Measurements from ENCODE around the gene MATCAP1.

Gene MATCAP1

DNA sequence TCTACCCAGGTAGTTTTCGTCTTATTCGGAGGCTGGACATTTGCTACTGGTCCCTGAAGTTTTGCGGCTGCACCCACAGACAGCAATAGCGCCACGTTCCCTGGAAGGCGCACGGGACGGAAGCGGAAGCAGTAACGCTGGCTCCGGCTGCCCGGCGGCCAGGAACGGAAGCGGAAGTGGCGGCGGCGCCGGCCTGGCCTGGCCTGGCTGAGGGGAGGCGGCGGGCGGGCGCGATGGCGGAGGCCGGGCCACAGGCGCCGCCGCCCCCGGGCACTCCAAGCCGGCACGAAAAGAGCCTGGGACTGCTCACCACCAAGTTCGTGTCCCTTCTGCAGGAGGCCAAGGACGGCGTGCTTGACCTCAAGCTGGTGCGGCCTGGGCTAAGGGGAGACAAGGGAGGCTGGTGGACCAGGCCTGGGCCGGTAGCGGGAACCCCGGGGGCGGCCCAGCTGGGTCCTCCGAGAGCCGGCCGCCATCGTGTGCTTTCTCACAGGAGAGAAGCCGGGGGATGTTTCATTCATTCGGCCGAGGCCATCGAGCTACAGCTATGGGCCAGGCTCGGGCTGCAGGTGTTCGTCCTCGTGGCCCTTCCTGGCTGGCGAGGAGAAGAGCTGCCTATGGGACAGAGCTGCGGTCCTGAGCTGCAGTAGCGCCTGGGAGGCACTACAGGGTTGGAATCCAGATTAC, 8.4 kb upstream of the MATCAP1 start, which contains the start of gene E2F4:
Gene E2F4, plus strand, starts transcription at position 161 of the 687 bp plus-strand sequence. Its CDS starts 73 bp downstream, at position 234.
- Histone ChIP-seq H3K27ac (replicated peaks; ENCODE audit: low read length) (no peak within 1 kb of the TSS), H4K91ac (ENCODE audit: low read depth, low read length, poor library complexity) (no peak within 1 kb of the TSS), H3K4me3 (ENCODE audit: low read length in 2 of 2) (peak within 1 kb of the TSS; percentile 95 to 99), H3K27me3 (ENCODE audit: control insufficient read depth in 3 of 3, insufficient read depth in 3 of 3, low read depth in 1 of 3, low read length in 3 of 3) (peaks cover 0 to under 1% (median 0%) of the 10 kb centered on the region in 3 experiments), H3K9me3 (replicated peaks in 1 of 2; ENCODE audit: control insufficient read depth in 2 of 2, insufficient read depth in 1 of 2, low read depth in 1 of 2, low read length in 2 of 2) (no peaks in the 10 kb centered on the region), H3K4me2 (ENCODE audit: insufficient read depth, low read length, poor library complexity, severe bottlenecking) (peak within 1 kb of the TSS; percentile 88), H3K4ac (ENCODE audit: low read length) (no peak within 1 kb of the TSS), H2BK12ac (ENCODE audit: low read length) (no peak within 1 kb of the TSS), H3K79me1 (ENCODE audit: low read depth, low read length) (peaks cover 9% of the 10 kb centered on the region), H3K18ac (ENCODE audit: low read length) (peak within 1 kb of the TSS; percentile 94), H2AK5ac (ENCODE audit: low read depth, low read length) (peak within 1 kb of the TSS; percentile 99), H3K36me3 (replicated peaks in 1 of 2; ENCODE audit: control insufficient read depth in 2 of 2, insufficient read depth in 2 of 2, low read length in 2 of 2) (peaks cover 35 to 41% of the 10 kb centered on the region in 2 donors), H3K4me1 (ENCODE audit: control insufficient read depth in 2 of 2, insufficient read depth in 1 of 2, low read depth in 1 of 2, low read length in 2 of 2) (peaks cover 11 to 20% of the 10 kb centered on the region in 2 donors), H3K14ac (ENCODE audit: low read length) (peak within 1 kb of the TSS; percentile 90), H3K23ac (ENCODE audit: low read depth, low read length, poor library complexity) (peak within 1 kb of the TSS; percentile 94), H2BK120ac (ENCODE audit: low read depth, low read length) (no peak within 1 kb of the TSS), H3K9ac (ENCODE audit: low read depth, low read length, poor library complexity) (peak within 1 kb of the TSS; percentile 100), H2BK5ac (ENCODE audit: low read length) (peak within 1 kb of the TSS; percentile 79), H2AFZ (ENCODE audit: low read length) (peak within 1 kb of the TSS; percentile 78), H4K8ac (ENCODE audit: low read depth, low read length) (no peak within 1 kb of the TSS), H2BK15ac (ENCODE audit: low read length) (peak within 1 kb of the TSS; percentile 19)
- peak; percentile 81 for DNase-seq (ENCODE audit: low spot score)
- WGBS, 2 donors (ENCODE audit: extremely low coverage in 2 of 2, insufficient read length in 2 of 2, insufficient replicate concordance in 1 of 2): no CpG with 5 or more reads among the region's 54 CpGs

DNA sequence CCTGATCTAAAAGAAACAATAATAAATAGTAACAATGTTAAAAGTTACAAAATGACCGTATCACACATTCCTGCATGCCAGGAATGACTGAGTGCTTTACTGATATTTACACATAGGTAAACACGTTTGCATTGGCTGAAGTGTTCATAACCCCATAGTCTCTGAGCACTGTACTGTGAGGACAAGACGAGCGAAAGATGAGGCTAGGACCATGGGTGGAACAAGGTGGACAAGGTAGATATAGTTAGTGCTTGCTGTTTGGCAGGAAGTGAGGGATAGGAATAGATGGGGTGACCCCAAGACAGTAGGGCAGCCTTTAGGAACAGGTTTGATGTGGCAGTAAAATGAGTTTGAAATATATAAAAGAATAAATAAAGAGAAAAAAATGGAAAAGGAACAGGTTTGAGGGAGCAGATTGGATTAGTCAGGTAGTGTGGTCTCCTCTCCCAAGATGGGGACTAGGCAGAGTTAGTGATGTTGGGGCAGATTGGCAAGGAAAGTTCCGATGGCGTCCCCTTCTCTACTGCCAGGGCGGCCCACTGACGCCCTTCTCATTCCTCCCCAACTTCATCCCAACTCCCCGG, 7.7 kb upstream of the MATCAP1 start:
- H3K14ac ChIP-seq (ENCODE audit: low read length): no peak overlapping the region
- peak overlapping the region; percentile 94 for H3K23ac ChIP-seq (ENCODE audit: low read depth, low read length, poor library complexity)
- H3K4ac ChIP-seq (ENCODE audit: low read length): no peak overlapping the region
- H4K91ac ChIP-seq (ENCODE audit: low read depth, low read length, poor library complexity): no peak overlapping the region
- H2AK5ac ChIP-seq (ENCODE audit: low read depth, low read length): no peak overlapping the region
- peak overlapping the region; percentile 78 for H2AFZ ChIP-seq (ENCODE audit: low read length)
- peak overlapping the region in 1 of 2 donors; percentile 99 for H3K4me3 ChIP-seq (ENCODE audit: low read length in 2 of 2)
- no peak overlapping the region for H2BK12ac ChIP-seq (ENCODE audit: low read length)
- H3K27me3 ChIP-seq (ENCODE audit: control insufficient read depth in 3 of 3, insufficient read depth in 3 of 3, low read depth in 1 of 3, low read length in 3 of 3): peaks cover 0 to 5% (median 0%) of the 10 kb centered on the region in 3 experiments
- H2BK5ac ChIP-seq (ENCODE audit: low read length): no peak overlapping the region
- no peak overlapping the region for H3K9ac ChIP-seq (ENCODE audit: low read depth, low read length, poor library complexity)
- no peak overlapping the region for H2BK15ac ChIP-seq (ENCODE audit: low read length)
- H3K36me3 ChIP-seq (replicated peaks in 1 of 2; ENCODE audit: control insufficient read depth in 2 of 2, insufficient read depth in 2 of 2, low read length in 2 of 2): peaks cover 30 to 34% of the 10 kb centered on the region in 2 donors
- DNase-seq (ENCODE audit: low spot score): no peak
- no peaks in the 10 kb centered on the region for H3K9me3 ChIP-seq (replicated peaks in 1 of 2; ENCODE audit: control insufficient read depth in 2 of 2, insufficient read depth in 1 of 2, low read depth in 1 of 2, low read length in 2 of 2)
- peaks cover 16 to 20% of the 10 kb centered on the region in 2 donors for H3K4me1 ChIP-seq (ENCODE audit: control insufficient read depth in 2 of 2, insufficient read depth in 1 of 2, low read depth in 1 of 2, low read length in 2 of 2)
- H3K79me1 ChIP-seq (ENCODE audit: low read depth, low read length): peaks cover 9% of the 10 kb centered on the region
- H3K4me2 ChIP-seq (ENCODE audit: insufficient read depth, low read length, poor library complexity, severe bottlenecking): peak overlapping the region; percentile 34
- no CpG with 5 or more reads among the region's 9 CpGs for WGBS, 2 donors (ENCODE audit: extremely low coverage in 2 of 2, insufficient read length in 2 of 2, insufficient replicate concordance in 1 of 2)
- no peak overlapping the region for H3K18ac ChIP-seq (ENCODE audit: low read length)
- H4K8ac ChIP-seq (ENCODE audit: low read depth, low read length): no peak overlapping the region
- no peak overlapping the region for H3K27ac ChIP-seq (replicated peaks; ENCODE audit: low read length)
- no peak overlapping the region for H2BK120ac ChIP-seq (ENCODE audit: low read depth, low read length)

DNA sequence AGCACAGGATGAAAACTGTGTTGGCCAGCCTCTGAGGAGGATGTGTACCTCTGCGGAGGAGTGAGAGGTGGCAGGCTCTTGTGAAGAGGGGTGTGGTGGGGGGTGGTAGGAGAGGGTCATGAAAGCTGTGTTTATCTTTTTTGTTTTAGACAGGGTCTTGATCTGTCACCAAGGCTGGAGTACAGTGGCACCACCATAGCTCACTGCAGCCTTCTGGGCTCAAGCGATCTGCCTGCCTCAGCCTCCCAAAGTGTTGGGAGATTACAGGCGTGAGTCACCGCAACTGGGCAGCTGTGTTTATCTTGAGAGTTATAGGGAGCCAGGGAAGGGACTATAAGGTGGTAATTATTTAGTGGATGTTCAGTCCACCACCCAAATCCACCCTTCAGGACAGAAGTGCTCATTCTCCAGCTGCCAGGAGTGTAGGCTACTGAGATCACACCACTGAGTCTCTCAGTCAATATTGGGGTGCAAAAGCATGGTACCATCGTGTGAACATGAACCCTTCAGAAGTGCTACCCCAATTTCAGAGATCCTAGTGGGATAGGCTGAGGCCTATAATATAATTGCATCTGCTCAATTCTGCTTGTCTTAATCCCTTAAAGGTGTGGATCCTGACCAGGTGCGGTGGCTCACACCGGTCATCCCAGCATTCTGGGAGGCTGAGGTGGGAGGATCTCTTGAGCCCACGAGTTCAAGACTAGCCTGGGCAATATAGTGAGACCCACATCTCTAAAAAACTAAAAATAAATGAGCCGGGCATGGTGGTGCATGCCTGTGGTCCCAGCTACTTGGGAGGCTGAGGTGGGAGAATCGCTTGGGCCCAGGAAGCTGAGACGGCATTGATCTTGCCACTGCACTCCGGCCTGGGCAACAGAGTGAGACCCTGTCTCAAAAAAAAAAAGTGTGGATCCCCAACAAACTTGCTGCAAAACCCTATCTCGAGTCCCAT, 7.0 kb upstream of the MATCAP1 start:
- no peak overlapping the region for H3K27ac ChIP-seq (replicated peaks; ENCODE audit: low read length)
- no peak overlapping the region for H3K9ac ChIP-seq (ENCODE audit: low read depth, low read length, poor library complexity)
- no peak overlapping the region for H2BK12ac ChIP-seq (ENCODE audit: low read length)
- H2AK5ac ChIP-seq (ENCODE audit: low read depth, low read length): no peak overlapping the region
- H3K27me3 ChIP-seq (ENCODE audit: control insufficient read depth in 3 of 3, insufficient read depth in 3 of 3, low read depth in 1 of 3, low read length in 3 of 3): peaks cover 0 to 13% (median 0%) of the 10 kb centered on the region in 3 experiments
- peaks cover 17 to 20% of the 10 kb centered on the region in 2 donors for H3K4me1 ChIP-seq (ENCODE audit: control insufficient read depth in 2 of 2, insufficient read depth in 1 of 2, low read depth in 1 of 2, low read length in 2 of 2)
- H2BK15ac ChIP-seq (ENCODE audit: low read length): no peak overlapping the region
- H3K23ac ChIP-seq (ENCODE audit: low read depth, low read length, poor library complexity): no peak overlapping the region
- H3K18ac ChIP-seq (ENCODE audit: low read length): no peak overlapping the region
- H3K4ac ChIP-seq (ENCODE audit: low read length): no peak overlapping the region
- no peak overlapping the region for H4K8ac ChIP-seq (ENCODE audit: low read depth, low read length)
- no peak for DNase-seq (ENCODE audit: low spot score)
- H3K4me3 ChIP-seq (ENCODE audit: low read length in 2 of 2): peak overlapping the region in 1 of 2 donors; percentile 33
- peaks cover 9% of the 10 kb centered on the region for H3K79me1 ChIP-seq (ENCODE audit: low read depth, low read length)
- WGBS, 2 donors (ENCODE audit: extremely low coverage in 2 of 2, insufficient read length in 2 of 2, insufficient replicate concordance in 1 of 2): no CpG with 5 or more reads among the region's 13 CpGs
- no peak overlapping the region for H2BK120ac ChIP-seq (ENCODE audit: low read depth, low read length)
- no peak overlapping the region for H3K14ac ChIP-seq (ENCODE audit: low read length)
- peaks cover 22 to 27% of the 10 kb centered on the region in 2 donors for H3K36me3 ChIP-seq (replicated peaks in 1 of 2; ENCODE audit: control insufficient read depth in 2 of 2, insufficient read depth in 2 of 2, low read length in 2 of 2)
- H2BK5ac ChIP-seq (ENCODE audit: low read length): no peak overlapping the region
- no peak overlapping the region for H4K91ac ChIP-seq (ENCODE audit: low read depth, low read length, poor library complexity)
- H3K9me3 ChIP-seq (replicated peaks in 1 of 2; ENCODE audit: control insufficient read depth in 2 of 2, insufficient read depth in 1 of 2, low read depth in 1 of 2, low read length in 2 of 2): no peaks in the 10 kb centered on the region
- no peak overlapping the region for H3K4me2 ChIP-seq (ENCODE audit: insufficient read depth, low read length, poor library complexity, severe bottlenecking)
- H2AFZ ChIP-seq (ENCODE audit: low read length): no peak overlapping the region
